HG02623 (cell line): ENCODE data around the gene ZNF581.
A peak's percentile ranks its signal among the peaks of the same experiment; 100 is the strongest.

Experiments
- ATAC-seq: cut with Tn5 transposase; IDR thresholded peaks from one replicate; pipeline ENCODE4 v1.9.1; 2021; ENCODE audit warnings: moderate library complexity; ENCODE audit not compliant: unreplicated experiment

ZNF581 gene

DNA sequence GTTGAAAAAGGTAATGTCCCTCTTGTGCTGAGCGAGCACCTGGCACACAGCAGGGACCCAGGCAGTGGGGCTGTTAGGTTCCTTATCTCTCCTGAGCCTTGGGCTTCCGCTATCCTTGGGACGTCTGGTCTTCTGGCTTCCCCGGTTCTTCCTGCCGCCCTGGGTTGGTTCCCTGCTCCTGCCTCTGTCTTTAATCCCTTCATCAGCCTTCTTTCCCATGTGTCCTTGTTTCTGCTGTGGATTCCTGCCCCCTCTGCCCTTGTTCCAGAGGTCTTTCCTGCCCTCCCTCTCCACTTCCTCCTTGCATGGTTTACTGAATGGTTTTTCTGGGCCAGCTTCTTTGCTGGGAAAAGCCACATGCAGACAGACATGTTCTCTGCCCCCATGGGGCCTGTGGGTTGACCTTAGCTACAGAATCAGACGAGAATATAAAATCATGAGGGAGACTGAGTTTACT is 34.2 kb downstream of the ZNF581 start:
- ATAC-seq: no peak

GRCh38 chr19:55678121-55678671 is 34.7 kb downstream of the ZNF581 start:
- peak; percentile 59 for ATAC-seq

DNA sequence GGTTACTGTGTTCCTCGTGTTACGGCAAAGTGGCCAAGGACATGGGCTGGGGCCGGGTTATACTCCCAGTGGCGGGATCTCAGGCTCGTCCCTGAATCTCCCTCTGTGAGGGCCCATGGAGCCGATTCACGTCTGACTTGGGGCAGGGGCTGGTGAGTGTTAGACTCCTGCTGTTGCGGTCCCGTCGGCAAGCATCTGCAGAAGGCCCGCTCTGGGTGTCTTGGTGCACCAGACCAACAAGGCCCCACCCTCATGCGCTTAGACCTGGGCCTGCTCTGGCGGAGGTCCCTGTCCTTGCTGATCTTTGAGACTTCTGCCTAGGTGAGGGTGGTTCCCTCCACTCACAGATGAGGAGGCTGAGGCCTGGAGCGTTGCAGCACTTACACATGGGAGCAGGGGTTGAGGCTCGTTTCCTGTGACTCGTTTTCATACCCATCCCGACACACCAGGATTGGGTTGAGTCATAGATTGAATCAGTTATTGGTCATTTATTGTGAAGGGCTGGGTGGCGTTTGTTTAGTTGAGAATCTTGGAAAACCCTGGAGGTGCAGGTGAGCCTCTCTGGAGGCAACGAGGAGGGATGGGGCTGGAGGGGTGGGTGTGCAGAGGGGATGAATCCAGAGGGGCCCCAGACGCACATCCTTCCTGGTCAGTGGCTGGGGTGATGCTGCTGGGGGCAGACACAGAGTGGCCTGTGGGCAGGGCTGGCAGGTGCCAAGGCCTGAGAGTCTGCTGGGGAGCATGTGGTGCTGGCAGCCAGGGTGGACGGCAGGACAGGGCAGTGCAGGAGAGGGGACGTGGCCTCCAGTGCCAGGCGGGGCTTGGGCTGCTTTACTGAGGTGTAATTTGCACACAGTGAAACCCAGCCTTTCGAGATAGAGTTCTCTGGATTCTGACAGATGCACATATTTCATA is 36.2 kb downstream of the ZNF581 start:
- no peak for ATAC-seq

DNA sequence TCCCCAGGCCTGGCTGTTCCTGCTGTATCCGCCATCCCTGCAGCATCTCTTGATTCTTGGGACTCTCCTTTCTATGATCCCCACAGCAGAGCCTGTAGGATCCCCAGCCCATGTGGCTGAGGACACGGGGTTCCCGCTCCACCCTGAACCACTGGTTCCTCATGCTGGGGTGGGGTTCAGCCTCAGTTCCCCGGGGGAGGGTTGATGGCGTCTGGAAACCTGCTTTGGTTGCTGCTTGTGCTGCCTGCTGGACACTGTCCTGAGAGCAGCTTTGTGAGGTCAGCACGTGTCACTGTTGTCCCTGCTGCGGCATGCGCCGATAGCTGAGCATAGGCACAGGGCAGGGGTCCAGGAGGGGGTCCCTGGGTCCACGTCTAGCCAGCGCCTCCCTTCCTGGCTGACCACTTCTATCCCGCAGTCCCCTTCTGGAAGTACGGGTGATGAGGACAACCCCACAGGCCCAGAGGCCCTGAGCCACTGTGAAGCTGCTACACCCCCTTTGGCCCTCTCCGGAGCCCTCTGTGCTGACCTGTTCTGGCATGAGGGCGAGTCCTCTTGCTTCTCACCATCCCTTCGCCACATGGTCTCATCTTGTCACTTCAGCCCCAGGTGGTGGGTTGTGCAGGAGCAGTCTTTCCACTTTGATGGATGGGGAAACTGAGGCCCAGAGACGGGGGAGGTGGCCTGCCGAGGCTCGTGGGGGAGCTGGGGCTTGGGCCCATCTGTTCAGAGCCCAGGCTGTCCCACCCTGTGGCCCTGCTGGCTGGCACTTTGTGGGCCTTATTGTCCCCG is 37.1 kb downstream of the ZNF581 start:
- ATAC-seq: no peak

DNA sequence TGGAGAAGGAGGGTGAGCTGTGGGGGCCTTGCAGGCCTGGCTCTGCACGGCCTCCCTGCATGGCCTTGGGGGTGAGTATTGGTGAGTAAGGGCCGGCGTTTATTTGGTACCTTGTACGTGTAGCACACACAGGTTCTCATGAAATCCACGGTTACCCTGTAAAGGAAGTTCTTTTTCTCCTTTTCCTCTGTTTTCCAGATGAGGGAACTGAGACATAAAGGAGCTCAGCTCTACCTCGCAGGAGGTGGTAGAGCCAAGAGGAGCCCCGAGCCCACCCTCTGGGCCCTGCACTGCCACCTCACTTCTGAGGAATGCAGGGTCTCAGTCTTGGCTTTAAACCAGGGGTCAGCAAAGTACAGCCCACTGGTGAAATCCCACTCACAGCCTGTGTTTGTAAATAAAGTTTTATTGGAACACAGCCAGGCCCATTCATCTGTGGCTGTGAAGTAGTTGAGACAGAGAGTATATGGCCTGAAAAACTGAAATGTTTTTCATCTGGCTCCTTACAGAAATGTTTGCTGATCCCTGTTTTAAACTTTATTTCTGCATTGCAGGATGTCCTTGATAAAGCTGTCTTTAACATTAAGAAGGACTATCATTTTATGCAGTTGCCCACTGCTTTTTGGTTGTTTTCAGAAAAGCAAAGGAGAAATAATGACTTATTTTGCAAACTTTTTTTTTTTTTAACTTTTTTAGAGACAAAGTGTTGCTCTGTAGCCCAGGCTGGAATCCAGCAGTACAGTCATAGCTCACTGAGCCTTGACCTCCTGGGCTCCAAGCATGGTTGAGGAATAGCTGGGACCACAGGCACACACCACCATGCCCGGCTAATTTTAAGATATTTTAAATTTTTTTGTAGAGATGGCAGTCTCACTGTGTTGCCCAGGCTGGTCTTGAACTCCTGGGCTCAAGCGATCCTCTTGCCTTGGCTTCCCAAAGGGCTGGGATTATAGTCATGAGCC is 38.0 kb downstream of the ZNF581 start:
- no peak for ATAC-seq

DNA sequence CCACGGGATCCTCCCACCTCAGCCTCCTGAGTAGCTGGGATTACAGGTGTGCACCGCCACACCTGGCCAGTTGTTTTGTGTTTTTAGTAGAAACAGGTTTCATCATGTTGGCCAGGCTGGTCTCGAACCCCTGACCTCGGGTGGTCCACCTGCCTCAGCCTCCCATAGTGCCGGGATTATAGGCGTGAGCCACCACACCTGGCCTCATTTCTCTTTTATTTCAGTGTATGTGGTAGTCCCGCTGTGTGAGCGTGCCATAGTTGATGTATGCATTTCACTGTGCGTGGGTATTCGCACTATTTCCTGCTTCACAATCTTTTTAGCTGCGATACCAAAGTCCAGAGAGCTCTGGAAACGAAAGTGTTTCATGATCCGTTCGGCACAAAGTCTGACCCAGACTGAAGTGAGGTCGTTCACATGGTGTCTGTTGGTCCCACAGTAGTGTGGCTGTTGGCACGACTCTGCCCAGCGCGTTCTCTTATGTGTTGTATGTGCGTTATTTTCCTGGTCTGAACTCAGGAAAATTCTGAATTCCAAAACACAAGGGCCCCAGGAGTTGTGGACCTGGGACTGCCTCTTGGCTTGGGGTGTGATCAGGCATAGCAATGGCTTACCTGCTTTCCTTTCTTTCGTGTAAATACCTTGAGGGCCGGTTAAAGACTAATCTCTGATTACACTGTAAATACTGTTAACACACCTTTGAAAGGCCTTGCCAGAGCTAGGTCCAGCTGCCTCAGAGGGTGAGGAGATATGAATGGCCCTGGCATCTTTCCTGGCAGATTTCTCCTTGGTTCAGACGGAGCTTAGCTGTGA is 40.2 kb downstream of the ZNF581 start:
- no peak for ATAC-seq

DNA sequence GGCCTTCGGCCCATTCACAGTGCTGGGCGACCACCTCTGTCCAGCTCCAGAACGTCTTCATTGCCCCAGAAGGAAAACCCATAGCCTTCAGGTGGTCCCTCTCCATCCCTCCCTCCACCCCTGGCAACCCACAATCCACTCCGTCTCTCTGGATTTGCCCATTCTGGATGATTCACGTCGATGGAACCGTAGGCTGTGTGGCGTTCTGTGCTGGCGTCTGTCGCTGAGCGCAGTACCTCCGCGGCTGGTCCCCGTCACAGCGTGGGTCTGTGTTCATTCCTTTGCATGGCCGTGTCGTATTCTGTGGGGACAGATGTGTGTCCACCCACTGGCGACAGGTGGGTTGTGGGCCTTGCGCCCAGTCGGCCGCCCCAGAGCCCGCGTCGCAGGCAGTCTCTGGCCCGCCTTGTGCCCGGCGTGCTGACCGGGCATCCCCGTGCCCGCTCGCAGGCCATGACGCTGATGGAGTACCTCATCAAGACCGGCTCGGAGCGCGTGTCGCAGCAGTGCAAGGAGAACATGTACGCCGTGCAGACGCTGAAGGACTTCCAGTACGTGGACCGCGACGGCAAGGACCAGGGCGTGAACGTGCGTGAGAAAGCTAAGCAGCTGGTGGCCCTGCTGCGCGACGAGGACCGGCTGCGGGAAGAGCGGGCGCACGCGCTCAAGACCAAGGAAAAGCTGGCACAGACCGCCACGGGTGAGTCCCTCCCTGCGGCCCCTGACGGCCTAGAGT is 41.7 kb downstream of the ZNF581 start:
- no peak for ATAC-seq

- ATAC-seq: no peak
Measured at GRCh38 chr19:55685776-55686175, 42.3 kb downstream of the ZNF581 start.

DNA sequence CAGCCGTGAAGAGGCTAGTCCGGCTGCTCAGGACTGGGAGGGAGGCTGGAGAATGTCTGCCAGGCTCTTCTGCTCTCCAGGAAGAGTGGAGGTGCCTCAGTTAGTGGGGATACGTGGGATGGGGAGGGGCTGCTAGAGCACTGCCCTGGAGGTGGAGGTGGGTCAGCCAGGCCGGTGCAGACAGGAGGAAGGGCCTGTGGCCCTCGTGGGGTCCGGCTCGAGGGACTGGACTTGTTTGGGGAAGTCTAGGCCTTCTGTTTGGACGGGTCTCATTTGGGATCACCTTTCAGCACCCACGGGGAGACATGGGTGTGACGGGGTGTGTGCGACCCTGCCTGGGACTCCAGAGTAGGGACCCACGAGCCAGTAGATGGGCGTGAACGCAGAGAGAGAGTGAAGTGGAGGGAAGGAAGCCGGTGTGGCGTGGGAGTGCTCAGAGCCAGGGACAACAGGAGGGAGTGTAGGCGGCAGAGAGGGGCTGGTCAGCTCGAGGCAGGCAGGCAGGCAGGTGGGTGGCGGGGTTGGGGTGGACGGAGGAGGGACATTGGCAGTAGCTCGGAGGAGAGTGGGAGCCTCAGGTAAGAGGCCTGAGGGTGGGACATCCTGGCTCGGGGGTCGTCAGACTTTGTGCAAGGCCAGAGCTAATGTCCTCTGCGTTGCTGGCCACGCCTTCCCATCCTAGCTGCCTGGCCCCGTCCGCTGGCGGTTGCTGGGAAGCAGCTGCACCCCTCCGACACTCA is 43.0 kb downstream of the ZNF581 start:
- ATAC-seq: no peak

DNA sequence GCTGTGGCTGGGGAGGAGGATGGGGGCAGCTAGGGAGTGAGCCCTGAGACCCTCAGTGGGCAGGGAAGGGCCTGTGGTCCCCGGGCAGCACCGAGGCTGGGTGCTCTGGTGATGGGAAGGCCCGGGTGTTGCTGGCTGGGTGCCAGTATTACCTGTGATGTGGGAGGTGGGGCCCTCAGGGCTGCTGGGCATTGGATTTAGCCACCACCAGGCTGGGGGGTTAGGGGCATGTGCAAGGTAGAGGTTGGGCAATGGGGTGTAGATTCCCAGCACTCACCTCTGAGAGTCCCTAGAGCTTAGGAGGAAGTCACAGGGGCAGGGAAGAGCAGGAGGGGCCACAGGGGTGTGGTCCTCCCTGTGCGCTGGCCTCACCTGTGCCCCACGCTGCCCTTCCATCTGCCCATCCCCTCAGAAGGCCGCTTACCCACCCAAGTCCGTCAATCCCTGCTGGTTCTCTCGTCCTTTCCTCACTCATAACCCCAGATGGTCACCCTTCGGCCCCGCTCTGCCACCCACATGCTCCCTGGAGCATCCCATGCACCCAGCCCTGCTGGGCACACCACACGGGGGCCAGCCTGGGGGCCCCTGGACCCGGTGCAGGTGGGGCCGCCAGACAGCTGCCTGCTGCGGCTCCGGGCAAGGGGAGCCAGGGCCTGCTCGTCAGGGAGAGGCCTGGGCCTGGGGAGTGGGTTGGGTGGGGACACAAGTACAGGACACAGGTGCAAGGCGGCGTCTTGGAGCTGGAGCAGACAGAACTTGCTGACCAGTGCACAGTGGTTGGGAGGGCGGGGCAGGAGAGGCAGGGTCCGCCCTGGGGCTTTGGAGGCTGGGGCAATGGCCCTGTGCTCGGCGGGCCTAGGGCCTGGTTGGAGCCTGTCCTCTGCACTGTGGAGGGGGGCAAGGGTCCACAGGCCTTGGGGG is 44.1 kb downstream of the ZNF581 start:
- no peak for ATAC-seq

GRCh38 chr19:55688422-55689218 is 45.2 kb downstream of the ZNF581 start:
- no peak for ATAC-seq

DNA sequence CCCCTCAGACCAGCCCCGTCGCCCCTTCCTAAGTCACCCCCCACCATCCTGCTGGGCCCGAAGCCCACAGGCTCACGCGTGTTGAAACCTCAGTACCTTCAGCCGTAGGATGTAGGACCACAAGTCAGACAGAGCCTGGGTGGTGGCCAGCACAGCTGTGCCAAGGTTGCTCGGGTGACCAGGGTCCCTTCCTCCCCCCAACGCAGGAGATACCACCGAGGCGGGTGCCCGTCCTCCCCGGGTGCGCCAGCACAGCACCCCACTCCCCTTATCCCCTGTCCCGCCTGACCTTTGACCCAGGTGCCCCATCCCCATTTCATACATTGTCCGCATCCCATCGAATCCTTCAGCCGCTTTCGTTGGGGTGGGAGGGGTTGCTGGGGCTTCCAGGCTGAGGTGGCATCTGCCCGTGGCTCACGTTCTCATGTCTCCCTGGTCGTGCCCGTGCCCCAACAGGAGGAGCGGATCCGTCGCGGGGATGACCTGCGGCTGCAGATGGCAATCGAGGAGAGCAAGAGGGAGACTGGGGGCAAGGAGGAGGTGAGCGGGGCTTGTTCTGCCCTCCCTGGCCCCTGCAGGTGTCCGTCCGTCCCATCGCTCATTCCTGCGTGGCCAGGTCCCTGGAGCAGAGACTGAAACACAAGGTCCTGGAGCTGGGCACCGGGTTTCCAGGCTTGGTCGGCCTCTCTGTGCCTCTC is 46.1 kb downstream of the ZNF581 start:
- no peak for ATAC-seq

DNA sequence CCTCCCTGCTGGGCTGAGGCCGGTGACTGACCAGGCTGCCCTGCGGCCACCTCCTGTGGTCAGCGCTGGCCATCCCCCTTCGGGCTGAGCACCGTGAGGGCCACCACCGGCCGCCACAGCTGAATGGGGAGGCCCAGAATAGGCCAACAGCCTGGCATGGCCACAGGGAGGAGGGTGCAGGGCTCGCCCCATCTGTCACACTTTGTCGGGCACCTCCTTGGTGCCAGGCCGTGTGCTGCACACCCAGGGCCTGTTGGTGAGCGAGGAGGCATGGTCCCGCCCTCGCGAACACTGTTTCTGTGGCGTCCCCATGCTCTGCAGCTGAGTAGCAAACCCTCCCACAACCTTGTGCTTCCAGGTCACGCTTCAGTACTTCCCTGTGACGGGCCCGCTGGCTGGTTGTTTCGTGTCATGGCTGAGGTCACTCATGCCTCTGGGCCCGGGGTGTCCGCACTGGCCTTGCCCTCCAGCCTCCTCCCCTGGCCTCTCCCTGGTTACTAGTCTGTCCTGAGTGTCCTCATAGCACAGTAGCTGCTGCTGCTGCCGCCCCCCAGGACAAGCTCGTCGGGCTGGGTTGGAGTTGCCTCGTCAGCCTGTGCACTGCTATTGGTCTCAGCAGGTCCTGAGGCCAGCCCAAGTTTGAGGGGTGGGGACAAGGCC is 46.8 kb downstream of the ZNF581 start:
- ATAC-seq: no peak

GRCh38 chr19:55690769-55691545 is 47.5 kb downstream of the ZNF581 start:
- no peak for ATAC-seq
